Heart left ventricle (tissue), 13 donors: Measurements from ENCODE around the gene PEX7.

Source experiments
- CTCF ChIP-seq, 12 donors: fragments of 200-600 bp; sonication (generic) in 4 of 12; IDR thresholded peaks; one replicate each; pipeline versions ENCODE4 v1.5.0 to v1.8.0; 2018 to 2022; ENCODE audit warnings: antibody characterized with exemption in 12 of 12, mild to moderate bottlenecking in 5 of 12
- POLR2A ChIP-seq, 2 donors: fragments of 450-650 bp; IDR thresholded peaks; one replicate each; pipeline ENCODE4 v1.6.1; 2017; ENCODE audit warnings: antibody characterized with exemption in 2 of 2, mild to moderate bottlenecking in 2 of 2, moderate library complexity in 2 of 2
- donor health status: ischemic (EF 13 %, LVEDD 7.1; RV severe dilation, severe dysfunction).
- donor health status: DM: no; HTN: yes; CAD: no.
- donor health status: DM: no; HTN: no; CAD: no.
- donor health status: ischemic (EF 25% LVEDD 6.9; RV normal size, moderate dysfunction).
- donor health status: ischemic (EF 25% LVEDD 5.7; RV mildly dilated, moderate dysfunction).
- donor health status: ischemic (EF 35%, LVEDD 5.7; RV mildly dilated, moderate dysfunction).
- donor health status: nonischemic (EF 11% LVEDD 7.7; RV severe dilation, severe dysfunction).
- donor health status: DM: yes; HTN: yes; CAD: no.
- donor health status: PGD.
- donor health status: ischemic (EF 29% LVEDD 5.4; RV normal size, mild dysfunction).
- donor health status: nonischemic (EF 23%, LVEDD 6.1; RV moderate dilation, normal function).

- TF ChIP-seq POLR2A (IDR thresholded peaks at IDR 0.05) (no peak), CTCF (IDR thresholded peaks at IDR 0.05) (no peak)
Observed at GRCh38 chr6:136920216-136920615, 97.8 kb downstream of the PEX7 start.
